A673 (cell line): Measurements from ENCODE around the gene POLR3G.

ENCODE experiments used
- EZH2 ChIP-seq: fragments of 200-600 bp; sonication (generic); IDR thresholded peaks from 2 replicates; pipeline ENCODE4 v1.6.1; 2017; ENCODE audit warnings: borderline replicate concordance, low read depth, mild to moderate bottlenecking, mixed read lengths, antibody characterized with exemption, low read length; ENCODE audit not compliant: poor library complexity, severe bottlenecking
- TF ChIP-seq, protein P1 (sequence below): fragments of 300-800, 200-600 bp; sonication (generic); conservative IDR thresholded peaks from 2 replicates; pipeline ENCODE4 v1.5.1; 2017; ENCODE audit warnings: low read depth, mild to moderate bottlenecking, antibody characterized with exemption, low read length, moderate library complexity, mixed read lengths

DNA sequence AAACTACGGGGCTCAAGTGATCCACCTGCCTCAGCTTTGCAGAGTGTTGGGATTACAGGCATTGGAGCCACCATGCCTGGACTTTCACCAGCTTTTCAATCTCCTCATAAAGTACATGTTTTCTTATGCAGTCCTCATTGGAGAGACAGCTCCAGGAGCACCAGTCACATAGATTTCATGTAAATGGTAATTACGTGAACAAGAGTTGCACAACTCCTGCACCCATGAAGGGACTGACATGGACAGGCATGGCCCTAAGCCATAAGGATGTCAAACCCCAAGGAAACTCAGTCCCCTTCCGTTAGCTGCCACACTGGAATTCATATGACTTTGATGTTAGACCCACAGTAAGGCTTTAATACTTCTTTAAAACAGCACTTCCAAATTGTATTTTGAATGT, 76.3 kb downstream of the POLR3G start:
- TF ChIP-seq, protein P1, sequence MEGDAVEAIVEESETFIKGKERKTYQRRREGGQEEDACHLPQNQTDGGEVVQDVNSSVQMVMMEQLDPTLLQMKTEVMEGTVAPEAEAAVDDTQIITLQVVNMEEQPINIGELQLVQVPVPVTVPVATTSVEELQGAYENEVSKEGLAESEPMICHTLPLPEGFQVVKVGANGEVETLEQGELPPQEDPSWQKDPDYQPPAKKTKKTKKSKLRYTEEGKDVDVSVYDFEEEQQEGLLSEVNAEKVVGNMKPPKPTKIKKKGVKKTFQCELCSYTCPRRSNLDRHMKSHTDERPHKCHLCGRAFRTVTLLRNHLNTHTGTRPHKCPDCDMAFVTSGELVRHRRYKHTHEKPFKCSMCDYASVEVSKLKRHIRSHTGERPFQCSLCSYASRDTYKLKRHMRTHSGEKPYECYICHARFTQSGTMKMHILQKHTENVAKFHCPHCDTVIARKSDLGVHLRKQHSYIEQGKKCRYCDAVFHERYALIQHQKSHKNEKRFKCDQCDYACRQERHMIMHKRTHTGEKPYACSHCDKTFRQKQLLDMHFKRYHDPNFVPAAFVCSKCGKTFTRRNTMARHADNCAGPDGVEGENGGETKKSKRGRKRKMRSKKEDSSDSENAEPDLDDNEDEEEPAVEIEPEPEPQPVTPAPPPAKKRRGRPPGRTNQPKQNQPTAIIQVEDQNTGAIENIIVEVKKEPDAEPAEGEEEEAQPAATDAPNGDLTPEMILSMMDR = no peak
- no peak for TF ChIP-seq EZH2
